Endothelial cell (in vitro differentiated cells): ENCODE data around the gene PLEKHA7. TPM values are rescaled to one million over a fixed set of nuclear protein-coding genes. Genes with fewer than 3 reads are reported as not detected.

ENCODE experiments used
- DNase-seq: peaks from one replicate; pipeline ENCODE4 v3.0.0; 2021; ENCODE audit warnings: low spot score
- H3K27ac Mint-ChIP-seq: one replicate; pipeline ENCODE4 v1.8.0; 2021; ENCODE audit warnings: mixed read lengths, inconsistent platforms; ENCODE audit not compliant: unreplicated experiment
- H3K27me3 Mint-ChIP-seq: one replicate; pipeline ENCODE4 v1.8.0; 2021; ENCODE audit warnings: mild to moderate bottlenecking, moderate library complexity, mixed read lengths, inconsistent platforms; ENCODE audit not compliant: unreplicated experiment
- H3K36me3 Mint-ChIP-seq: one replicate; pipeline ENCODE4 v1.8.0; 2021; ENCODE audit warnings: mild to moderate bottlenecking, low read depth, mixed read lengths, inconsistent platforms; ENCODE audit not compliant: unreplicated experiment
- H3K4me1 Mint-ChIP-seq: one replicate; pipeline ENCODE4 v1.8.0; 2021; ENCODE audit warnings: mild to moderate bottlenecking, mixed read lengths, inconsistent platforms; ENCODE audit not compliant: unreplicated experiment
- H3K4me3 Mint-ChIP-seq: one replicate; pipeline ENCODE4 v1.8.0; 2021; ENCODE audit warnings: mild to moderate bottlenecking, mixed read lengths, inconsistent platforms; ENCODE audit not compliant: unreplicated experiment
- H3K9me3 Mint-ChIP-seq: one replicate; pipeline ENCODE4 v1.8.0; 2021; ENCODE audit warnings: mixed read lengths, inconsistent platforms; ENCODE audit not compliant: unreplicated experiment
- total RNA-seq: library from RNA; stranded (reverse); fragmentation: NEBNext Ultra II Directional; extraction: Animal tissue kit (Norgen Biotek cat#: 25700); gene quantifications from one replicate; pipeline ENCODE4 v1.2.1, GENCODE V29; 2021; ENCODE audit not compliant: unreplicated experiment
- TF ChIP-seq, protein P1 (sequence below): fragments of 200-600 bp; sonication (generic); IDR thresholded peaks from one replicate; pipeline ENCODE4 v1.5.0; 2021; ENCODE audit warnings: antibody characterized with exemption; ENCODE audit not compliant: unreplicated experiment

Gene PLEKHA7
- total RNA-seq, 1 donor from 2014 or later: 8.2 TPM

DNA sequence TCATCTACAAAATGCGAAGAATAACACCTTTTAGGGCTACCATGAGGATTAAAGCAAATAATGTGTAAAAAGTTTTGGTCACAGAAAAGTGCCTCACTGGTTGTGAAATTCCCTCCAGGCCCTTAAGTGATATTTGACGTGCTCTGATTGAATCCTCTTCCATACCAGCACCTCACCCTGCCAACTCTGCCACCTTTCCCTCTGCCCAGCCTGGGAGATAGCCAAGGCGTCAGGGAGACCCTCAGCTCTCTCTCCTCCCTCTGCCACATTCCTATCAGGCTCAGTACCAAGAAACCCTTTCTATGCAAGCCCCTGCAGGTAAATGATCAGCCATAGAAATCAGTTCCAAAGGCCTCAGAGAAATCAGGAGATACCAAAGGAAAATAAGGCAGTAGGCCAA lies 21.4 kb downstream of the PLEKHA7 start:
- peaks cover 11% of the 10 kb centered on the region for H3K27me3 Mint-ChIP-seq
- no peak for DNase-seq
- H3K4me3 Mint-ChIP-seq: no peak overlapping the region
- no peak overlapping the region for H3K27ac Mint-ChIP-seq
- no peaks in the 10 kb centered on the region for H3K9me3 Mint-ChIP-seq
- peaks cover 35% of the 10 kb centered on the region for H3K4me1 Mint-ChIP-seq
- TF ChIP-seq, protein P1, sequence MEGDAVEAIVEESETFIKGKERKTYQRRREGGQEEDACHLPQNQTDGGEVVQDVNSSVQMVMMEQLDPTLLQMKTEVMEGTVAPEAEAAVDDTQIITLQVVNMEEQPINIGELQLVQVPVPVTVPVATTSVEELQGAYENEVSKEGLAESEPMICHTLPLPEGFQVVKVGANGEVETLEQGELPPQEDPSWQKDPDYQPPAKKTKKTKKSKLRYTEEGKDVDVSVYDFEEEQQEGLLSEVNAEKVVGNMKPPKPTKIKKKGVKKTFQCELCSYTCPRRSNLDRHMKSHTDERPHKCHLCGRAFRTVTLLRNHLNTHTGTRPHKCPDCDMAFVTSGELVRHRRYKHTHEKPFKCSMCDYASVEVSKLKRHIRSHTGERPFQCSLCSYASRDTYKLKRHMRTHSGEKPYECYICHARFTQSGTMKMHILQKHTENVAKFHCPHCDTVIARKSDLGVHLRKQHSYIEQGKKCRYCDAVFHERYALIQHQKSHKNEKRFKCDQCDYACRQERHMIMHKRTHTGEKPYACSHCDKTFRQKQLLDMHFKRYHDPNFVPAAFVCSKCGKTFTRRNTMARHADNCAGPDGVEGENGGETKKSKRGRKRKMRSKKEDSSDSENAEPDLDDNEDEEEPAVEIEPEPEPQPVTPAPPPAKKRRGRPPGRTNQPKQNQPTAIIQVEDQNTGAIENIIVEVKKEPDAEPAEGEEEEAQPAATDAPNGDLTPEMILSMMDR: no peak
- H3K36me3 Mint-ChIP-seq: no peaks in the 10 kb centered on the region

- H3K27ac Mint-ChIP-seq: no peak overlapping the region
These were observed 24.7 kb downstream of the PLEKHA7 start for GRCh38 chr11:16989554-16989953.

DNA sequence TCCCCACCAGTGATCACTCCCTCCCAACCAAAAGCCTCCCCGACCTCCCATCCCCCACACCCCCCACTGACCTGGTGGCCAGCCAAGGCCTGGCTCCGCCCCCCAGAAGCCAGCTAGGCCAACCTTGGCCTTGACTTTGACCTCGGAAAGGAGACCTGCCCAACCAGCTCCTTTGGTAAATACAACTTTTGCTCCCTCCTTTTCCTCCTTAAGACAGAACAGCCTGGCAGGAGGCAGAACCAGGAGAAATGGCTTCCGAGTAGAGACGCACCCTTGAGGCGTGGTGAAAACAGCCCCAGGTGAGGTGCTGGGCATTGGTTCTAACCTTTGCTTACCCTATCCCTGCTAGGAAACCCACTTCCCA lies 27.0 kb downstream of the PLEKHA7 start:
- Mint-ChIP-seq H3K4me3 (no peak overlapping the region), H3K4me1 (peaks cover 36% of the 10 kb centered on the region)

More at GRCh38 chr11:16989554-16989953, 24.7 kb downstream of the PLEKHA7 start:
- no peaks in the 10 kb centered on the region for H3K9me3 Mint-ChIP-seq
- TF ChIP-seq, protein P1: no peak
- H3K27me3 Mint-ChIP-seq: peaks cover 11% of the 10 kb centered on the region
- H3K36me3 Mint-ChIP-seq: no peaks in the 10 kb centered on the region
- no peak for DNase-seq
- H3K4me1 Mint-ChIP-seq: peaks cover 38% of the 10 kb centered on the region
- no peak overlapping the region for H3K4me3 Mint-ChIP-seq

DNA sequence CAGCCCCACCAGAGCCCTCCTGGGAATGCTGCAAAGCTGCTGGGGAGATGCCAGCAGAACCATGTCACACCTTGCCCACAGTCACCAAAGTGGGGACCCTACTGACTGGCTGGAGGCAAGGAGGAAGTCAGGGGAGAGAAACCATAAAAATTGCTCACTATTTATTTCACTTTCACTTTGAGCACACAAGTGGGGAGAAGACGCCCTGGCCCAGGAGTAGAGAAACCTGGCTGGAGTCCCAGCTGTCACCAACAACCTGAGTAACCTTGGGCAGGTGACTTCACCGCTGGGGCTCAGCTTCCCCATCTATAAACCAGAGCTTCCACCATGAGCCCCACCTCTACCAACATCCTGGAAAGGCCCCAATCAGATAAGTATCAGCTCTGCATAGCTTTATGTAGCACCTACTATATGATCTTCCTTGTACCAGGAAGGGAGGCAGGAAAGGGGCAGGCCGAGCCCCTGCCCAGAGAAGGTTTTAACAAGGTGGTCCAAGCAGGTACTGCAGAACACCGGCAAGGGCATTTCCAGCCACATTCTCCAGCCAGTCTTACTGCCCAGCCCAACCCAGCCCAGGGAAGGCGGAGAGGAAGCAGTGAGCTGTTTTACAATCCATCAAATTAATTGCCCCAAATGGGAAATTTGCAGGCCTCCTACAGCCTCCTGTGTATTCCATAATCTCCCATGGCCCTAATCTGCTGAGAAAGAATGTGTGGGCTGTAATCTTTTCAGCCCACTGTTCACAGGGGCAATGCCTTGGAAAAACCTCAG lies 27.6 kb downstream of the PLEKHA7 start:
- Mint-ChIP-seq H3K9me3 (no peaks in the 10 kb centered on the region), H3K4me1 (peaks cover 36% of the 10 kb centered on the region), H3K36me3 (peaks cover 4% of the 10 kb centered on the region), H3K4me3 (peak overlapping the region; percentile 10), H3K27me3 (peaks cover 6% of the 10 kb centered on the region), H3K27ac (peak overlapping the region; percentile 50)
- DNase-seq: no peak
- TF ChIP-seq, protein P1: no peak

More for the DNA sequence above, 27.0 kb downstream of the PLEKHA7 start:
- DNase-seq: no peak
- Mint-ChIP-seq H3K27ac (no peak overlapping the region), H3K9me3 (no peaks in the 10 kb centered on the region), H3K36me3 (peaks cover 4% of the 10 kb centered on the region), H3K27me3 (peaks cover 6% of the 10 kb centered on the region)
- TF ChIP-seq, protein P1: no peak

DNA sequence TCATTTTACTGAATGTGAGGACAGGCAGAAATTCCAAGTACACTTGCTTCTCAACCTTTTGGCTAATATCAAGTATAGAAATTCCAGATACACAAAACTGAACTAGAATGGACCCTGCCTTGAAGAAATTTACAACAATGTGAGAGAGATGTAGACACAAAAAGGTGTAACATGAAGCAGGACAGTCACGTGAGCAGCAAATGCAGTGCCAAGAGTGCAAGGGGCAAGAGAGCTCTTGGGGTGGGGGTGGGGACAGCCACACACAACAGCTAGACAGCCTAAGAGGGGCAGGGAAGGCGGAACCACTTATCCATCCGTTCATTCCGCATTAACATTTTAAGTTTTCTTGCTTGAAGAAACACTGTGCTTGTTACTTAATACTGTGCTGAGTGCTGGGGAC lies 28.9 kb downstream of the PLEKHA7 start:
- Mint-ChIP-seq H3K9me3 (no peaks in the 10 kb centered on the region), H3K27me3 (peaks cover 8% of the 10 kb centered on the region), H3K4me3 (no peak overlapping the region), H3K27ac (peak overlapping the region; percentile 50), H3K4me1 (peaks cover 33% of the 10 kb centered on the region), H3K36me3 (peaks cover 4% of the 10 kb centered on the region)
- TF ChIP-seq, protein P1: no peak
- DNase-seq: no peak
